ENCODE results near the gene SGIP1.
"Not testable (repeated sequence)": the region's sequence is repeated elsewhere in the genome, so short reads cannot be mapped to it uniquely, and the experiment has no call there.

Gene SGIP1

GRCh38 chr1:66679140-66679539 is 145.2 kb downstream of the SGIP1 start:
- no peak for DNase-seq (ENCODE audit: low read depth, low spot score)

GRCh38 chr1:66681686-66682085 is 147.7 kb downstream of the SGIP1 start:
- no peak for DNase-seq (ENCODE audit: low read depth, low spot score)

- no peak for DNase-seq (ENCODE audit: low read depth, low spot score)
These were observed 148.2 kb downstream of the SGIP1 start for GRCh38 chr1:66682106-66682505.

DNA sequence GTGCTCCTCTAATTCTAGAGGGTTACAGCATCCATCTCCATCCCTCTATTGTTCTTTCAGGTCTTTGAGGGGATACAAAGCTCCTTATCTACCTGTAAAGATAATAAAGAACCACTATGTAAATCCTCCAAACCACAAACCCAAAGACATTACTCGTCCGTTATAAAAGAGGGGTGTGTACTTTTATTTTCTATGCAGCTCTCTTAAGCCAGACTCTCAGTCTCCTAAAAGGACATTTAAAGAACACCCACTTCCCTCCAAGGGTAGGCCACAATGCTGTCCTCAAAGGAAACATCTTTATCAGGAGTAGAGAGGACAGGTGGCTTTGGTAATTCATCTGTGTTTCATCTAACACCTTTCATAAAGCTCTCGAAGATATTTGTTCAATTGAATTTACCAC is 150.4 kb downstream of the SGIP1 start:
- no peak for DNase-seq (ENCODE audit: low read depth, low spot score)

DNA sequence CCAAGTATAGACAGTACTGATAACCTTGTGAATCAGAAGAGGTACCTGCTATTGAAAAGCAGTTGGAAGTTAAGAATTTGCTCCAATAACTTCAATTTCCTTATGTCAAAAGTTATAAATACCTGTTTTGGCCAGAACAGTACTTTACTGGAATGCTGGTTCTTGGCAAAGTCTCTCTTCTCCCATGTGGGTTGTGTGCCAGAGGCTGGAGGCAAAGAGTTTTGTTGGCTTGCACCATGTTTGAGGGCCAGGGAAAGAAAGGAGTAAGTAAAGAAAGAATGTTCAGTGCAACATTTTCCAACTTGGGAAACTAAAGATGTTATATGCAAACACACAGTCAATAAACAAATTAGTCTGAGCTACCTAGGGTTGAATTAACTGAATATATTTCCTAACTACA is 151.3 kb downstream of the SGIP1 start:
- DNase-seq (ENCODE audit: low read depth, low spot score) = no peak

- no peak for DNase-seq (ENCODE audit: low read depth, low spot score)
These were observed 151.7 kb downstream of the SGIP1 start for GRCh38 chr1:66685670-66686069.

DNA sequence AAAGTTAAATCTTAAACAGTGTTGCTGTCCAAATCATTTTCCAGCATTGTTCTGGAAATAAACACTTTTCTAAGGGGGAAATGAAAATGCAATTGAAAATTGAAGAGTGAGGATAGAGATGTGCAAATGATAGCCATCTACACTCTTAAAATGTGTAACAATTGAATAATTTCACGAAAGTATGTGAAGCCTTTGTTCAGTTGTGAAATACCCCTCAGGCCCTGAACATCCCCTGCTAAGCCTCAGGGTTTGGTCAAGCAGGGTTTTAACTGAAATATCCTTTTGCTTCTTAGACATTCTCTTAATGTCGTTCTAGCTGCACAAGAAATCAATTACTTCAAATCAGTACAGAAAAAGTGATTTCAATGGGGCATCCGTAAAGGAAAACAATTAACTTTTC is 152.5 kb downstream of the SGIP1 start:
- no peak for DNase-seq (ENCODE audit: low read depth, low spot score)

GRCh38 chr1:66687358-66687757 is 153.4 kb downstream of the SGIP1 start:
- DNase-seq (ENCODE audit: low read depth, low spot score) = no peak

DNA sequence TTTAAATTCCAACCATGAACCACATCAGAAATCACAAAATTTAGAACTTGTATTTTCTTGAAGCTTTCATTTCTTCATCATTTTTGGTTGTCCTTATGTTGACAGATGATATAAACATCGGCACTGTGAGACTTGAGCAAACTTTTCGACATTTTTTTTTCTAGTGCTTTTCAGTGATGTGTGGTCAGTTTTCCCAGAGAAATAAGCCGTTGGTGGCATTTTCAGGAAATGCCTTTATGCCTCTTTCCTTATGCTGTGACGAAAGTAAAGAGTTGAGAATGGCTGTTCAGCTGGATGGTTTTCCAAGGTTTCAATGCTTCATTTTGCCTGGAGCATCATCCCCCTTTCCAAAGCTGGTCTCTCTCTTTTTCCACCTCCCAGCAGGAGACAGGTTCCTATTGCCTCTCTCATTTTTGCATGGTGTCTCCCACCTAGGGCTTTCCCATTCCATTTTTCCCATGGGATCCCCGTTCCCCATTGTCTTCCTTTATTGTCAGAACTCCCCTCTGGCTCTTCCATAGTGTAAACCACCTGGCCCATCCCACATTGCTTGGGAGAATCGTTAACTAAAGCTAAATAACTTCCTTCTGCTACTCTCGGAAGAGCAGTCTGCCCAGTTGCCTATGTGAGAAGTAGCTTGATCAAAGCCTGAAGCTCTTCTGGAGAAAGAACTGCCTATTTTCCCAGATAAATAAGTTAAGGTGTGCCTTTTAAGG is 156.9 kb downstream of the SGIP1 start:
- peak; percentile 73 for DNase-seq (ENCODE audit: low read depth, low spot score)

DNA sequence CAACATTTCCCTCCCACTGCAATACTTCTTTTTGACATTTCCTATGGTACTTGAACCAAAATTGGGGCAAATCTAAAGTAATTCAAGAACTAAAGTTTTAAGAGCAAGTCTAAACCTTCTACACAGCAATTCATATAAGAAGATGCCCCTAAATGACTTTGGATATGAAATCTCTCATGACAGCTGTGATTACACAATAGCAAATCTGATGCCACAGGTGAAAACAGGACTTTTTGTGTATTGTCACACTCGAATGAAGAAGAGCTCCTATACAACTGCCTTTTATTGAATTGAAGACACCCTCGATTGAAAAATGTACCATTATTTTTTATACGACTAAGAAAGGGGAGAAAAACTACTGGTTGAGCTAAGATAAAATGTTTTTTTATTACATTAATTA is 158.7 kb downstream of the SGIP1 start:
- DNase-seq (ENCODE audit: low read depth, low spot score) = no peak

DNA sequence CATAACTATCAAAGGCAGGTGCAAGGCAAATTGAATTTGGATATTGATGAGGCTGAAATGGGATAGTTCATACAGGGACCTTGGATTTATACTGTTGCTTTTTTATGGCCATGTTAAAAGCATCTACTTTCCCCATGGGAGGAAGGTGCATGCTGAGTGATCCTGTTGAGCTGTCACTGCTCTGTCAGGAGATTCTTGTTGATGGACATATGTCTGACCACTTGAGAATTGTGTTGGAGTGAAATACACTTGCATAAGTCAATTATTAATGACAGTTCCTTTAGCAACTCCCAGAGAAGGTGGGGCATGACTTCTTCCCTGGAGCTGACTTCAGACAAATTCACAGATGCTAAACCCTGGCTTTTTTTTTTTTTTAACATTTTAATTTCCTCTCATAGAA is 159.9 kb downstream of the SGIP1 start:
- no peak for DNase-seq (ENCODE audit: low read depth, low spot score)

- no peak for DNase-seq (ENCODE audit: low read depth, low spot score)
These were observed 161.2 kb downstream of the SGIP1 start for GRCh38 chr1:66695116-66695515.

DNA sequence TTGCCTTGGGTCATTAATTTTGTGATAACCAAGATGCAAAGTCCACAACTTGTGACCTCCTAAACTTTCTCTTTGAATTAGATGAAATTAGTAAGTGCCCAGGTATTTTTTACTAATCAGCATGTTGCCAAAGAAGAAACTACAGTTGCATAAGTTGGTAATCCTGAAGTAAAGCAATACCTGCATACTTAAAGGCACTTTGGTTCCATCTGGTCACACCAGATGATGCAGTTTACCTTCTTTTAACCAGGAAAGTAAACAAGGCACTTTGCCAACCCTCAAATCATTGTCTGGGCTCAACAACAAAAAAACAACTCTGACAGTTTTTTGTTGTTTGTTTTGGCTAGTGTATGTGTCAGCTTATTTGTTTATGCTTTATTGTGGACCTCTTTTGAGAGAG is 162.8 kb downstream of the SGIP1 start:
- DNase-seq (ENCODE audit: low read depth, low spot score) = no peak

DNA sequence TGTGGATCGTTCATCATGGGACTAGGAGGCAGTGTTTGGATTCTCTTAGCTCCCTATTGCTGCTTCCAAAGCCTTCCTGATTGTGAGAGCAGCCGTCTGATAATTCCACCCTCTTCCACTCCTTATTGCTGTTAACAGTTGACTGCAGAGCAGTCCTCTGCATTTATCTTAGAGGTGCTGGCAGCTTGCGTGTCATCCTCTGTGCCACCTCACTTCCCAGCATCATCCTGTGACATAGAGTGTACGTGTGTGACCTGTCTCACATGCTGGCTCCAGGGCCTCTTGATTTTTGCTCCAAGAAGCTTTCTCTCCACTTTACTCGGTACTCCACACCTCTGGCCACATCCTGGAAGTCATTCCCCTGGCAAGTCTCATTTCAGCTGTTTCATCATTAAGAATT is 165.3 kb downstream of the SGIP1 start:
- DNase-seq (ENCODE audit: low read depth, low spot score) = no peak

GRCh38 chr1:66704177-66704875 is 170.4 kb downstream of the SGIP1 start:
- DNase-seq (ENCODE audit: low read depth, low spot score) = no peak

DNA sequence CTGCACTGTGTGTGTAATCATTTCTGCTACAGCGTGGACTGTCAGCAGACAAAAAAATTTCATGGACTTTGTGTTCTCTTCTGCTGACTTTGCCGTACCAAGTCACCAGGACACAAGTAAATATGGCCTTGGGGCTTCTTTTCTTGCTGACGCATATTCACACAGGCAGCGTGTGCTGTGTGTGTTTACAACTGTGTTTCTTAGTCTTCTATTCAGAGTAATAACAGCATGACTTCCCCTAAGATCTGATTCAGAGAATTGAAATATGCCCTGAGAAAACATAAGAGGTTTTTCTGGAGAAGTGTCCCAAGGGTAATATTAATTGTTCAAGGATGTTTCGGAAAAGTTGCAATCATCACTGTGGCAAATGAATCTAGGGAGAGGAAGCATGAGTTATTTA is 171.2 kb downstream of the SGIP1 start:
- DNase-seq (ENCODE audit: low read depth, low spot score) = no peak

DNA sequence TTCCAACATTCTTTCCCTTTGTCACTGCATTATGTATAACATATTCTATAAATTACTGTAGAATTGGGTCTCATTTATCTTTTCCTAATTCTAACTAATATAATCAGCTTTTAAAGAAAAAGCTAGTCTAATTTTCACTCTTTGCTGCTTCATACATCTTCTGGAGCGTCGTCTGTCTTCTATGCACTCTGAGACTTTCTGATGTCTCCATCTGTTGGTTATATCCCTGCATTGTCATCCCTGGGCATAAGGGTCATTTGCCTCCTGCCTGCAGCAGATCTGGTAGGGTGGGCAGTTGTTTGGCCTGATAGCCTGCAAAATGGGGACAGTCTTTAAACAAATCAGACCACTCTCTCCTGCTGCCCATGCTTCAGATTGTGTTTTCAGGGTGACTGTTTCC is 177.5 kb downstream of the SGIP1 start:
- no peak for DNase-seq (ENCODE audit: low read depth, low spot score)

DNA sequence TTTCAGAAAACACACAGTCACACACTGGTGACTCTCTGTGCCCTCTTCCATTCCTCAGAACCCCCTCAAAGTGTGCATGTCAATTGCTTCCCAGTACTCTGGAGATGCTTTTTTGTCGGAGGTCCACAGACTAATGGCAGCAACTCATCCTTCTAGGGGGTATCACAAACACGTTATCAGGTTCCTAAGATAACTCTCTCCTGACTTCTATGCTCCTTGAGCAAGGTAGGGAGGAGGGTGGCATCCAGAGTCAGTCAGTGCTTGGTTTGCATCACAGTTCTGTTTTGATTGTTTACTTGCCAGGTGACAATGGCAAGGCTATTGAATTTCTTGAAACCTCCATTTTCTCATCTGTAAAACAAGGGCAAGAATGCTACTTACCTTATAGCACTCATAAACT is 178.9 kb downstream of the SGIP1 start:
- no peak for DNase-seq (ENCODE audit: low read depth, low spot score)

DNA sequence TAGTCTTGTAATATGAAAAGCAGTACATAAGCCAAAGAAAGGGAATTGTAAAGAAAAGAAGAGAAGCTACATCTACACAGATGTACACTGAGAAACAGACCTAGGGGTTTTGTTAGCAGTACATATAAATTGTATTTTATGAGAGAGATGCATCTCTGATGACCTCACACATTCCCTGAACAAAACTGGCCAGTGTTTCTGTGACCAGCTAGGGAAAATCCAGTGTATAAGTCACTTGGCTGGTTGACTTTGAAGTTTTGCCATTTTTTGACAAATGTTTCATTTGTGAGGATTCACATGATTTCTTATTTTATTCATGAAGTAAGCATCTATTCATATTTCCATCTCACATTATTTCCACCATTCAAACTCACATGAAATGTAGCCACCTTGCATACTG is 190.0 kb downstream of the SGIP1 start:
- DNase-seq (ENCODE audit: low read depth, low spot score) = no peak

DNA sequence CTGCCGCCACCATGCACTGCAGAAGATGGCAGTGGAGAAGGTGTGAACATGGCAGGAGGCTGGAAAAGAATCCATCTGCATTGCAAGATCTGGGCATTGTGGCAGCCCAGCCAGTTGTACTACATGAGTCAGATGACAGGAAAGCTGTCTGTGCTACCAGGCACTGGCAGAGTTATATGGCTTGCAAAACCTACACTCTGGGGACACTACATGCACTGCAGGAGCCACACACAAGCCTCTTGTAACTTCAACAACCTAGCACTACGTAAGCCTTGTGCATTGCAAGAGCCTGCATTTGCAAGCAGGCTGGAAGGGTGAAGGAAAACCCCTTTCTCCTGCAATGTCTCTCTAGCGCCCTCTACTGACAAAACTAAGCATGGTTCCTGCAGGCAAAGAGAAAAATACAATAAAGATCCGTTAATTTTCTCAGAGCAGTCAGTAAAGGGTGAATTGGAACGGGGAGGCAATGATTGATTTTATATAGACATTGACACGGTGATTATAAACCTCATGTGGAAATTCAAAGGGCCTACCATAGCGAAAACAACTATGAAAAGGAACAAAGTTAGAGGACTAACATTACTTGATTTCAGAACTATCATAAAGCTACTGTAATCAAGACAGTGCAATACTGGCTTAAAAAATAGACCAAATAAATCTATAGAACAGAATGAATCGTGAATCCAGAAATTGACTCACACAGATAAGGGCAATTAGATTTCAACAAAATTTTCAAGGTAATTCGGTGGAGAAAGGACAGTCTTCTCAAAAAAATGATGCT is 192.1 kb downstream of the SGIP1 start:
- DNase-seq (ENCODE audit: low read depth, low spot score) = peak; percentile 63

- no peak for DNase-seq (ENCODE audit: low read depth, low spot score)
These were observed 194.1 kb downstream of the SGIP1 start for GRCh38 chr1:66728021-66728420.

- not testable (repeated sequence) for DNase-seq (ENCODE audit: low read depth, low spot score)
These were observed 194.8 kb downstream of the SGIP1 start for GRCh38 chr1:66728716-66729115.

- DNase-seq (ENCODE audit: low read depth, low spot score) = no peak
These were observed 195.2 kb downstream of the SGIP1 start for GRCh38 chr1:66729119-66729518.
